Loucy (cell line): Measurements from ENCODE around the gene MAN2B2.
"Not testable (repeated sequence)": the region's sequence is repeated elsewhere in the genome, so short reads cannot be mapped to it uniquely, and the experiment has no call there.

ENCODE experiments used
- H2AFZ ChIP-seq: fragments of 200-600 bp; sonication (generic); 2 replicates; pipeline ENCODE4 v1.6.0; 2016; ENCODE audit warnings: antibody characterized with exemption, mild to moderate bottlenecking, low read length, moderate library complexity
- H3F3A ChIP-seq: fragments of 200-600 bp; 2 replicates; pipeline ENCODE4 v1.6.0; 2016; ENCODE audit warnings: antibody characterized with exemption, low read depth, mild to moderate bottlenecking
- H3K27me3 ChIP-seq: fragments of 200-600 bp; sonication (generic); 2 replicates; pipeline ENCODE4 v1.6.1; 2014; ENCODE audit warnings: low read length, mild to moderate bottlenecking; ENCODE audit not compliant: insufficient read depth, poor library complexity, severe bottlenecking
- H3K36me3 ChIP-seq: fragments of 200-600 bp; sonication (generic); 2 replicates; pipeline ENCODE4 v1.6.1; 2016; ENCODE audit warnings: low read length; ENCODE audit not compliant: insufficient read depth
- H3K4me1 ChIP-seq: fragments of 200-600 bp; sonication (generic); 2 replicates; pipeline ENCODE4 v1.5.1; 2014; ENCODE audit warnings: low read length, mild to moderate bottlenecking; ENCODE audit not compliant: insufficient read depth, poor library complexity, severe bottlenecking
- H3K4me2 ChIP-seq: fragments of 200-600 bp; sonication (generic); 2 replicates; pipeline ENCODE4 v1.6.0; 2014; ENCODE audit warnings: antibody characterized with exemption, low read length, low read depth, mild to moderate bottlenecking; ENCODE audit not compliant: poor library complexity, severe bottlenecking
- H3K4me3 ChIP-seq: fragments of 200-600 bp; sonication (generic); 2 replicates; pipeline ENCODE4 v1.5.1; 2014; ENCODE audit warnings: low read length, mild to moderate bottlenecking, mixed read lengths; ENCODE audit not compliant: poor library complexity, severe bottlenecking
- H3K79me2 ChIP-seq: fragments of 200-600 bp; sonication (generic); 2 replicates; pipeline ENCODE4 v1.6.1; 2014; ENCODE audit warnings: low read length; ENCODE audit not compliant: insufficient read depth
- H3K9ac ChIP-seq: fragments of 200-600 bp; sonication (generic); 2 replicates; pipeline ENCODE4 v1.6.0; 2014; ENCODE audit warnings: mild to moderate bottlenecking, low read depth, low read length, moderate library complexity; ENCODE audit not compliant: poor library complexity, severe bottlenecking
- H3K9me2 ChIP-seq: fragments of 200-600 bp; sonication (generic); replicated peaks from 2 replicates; pipeline ENCODE4 v1.6.1; 2016; ENCODE audit warnings: low read depth, low read length, mixed read lengths
- H3K9me3 ChIP-seq: fragments of 200-600 bp; sonication (generic); 2 replicates; pipeline ENCODE4 v1.6.1; 2014; ENCODE audit warnings: mild to moderate bottlenecking, antibody characterized with exemption, low read length, low read depth; ENCODE audit not compliant: insufficient read depth
- H4K20me1 ChIP-seq: fragments of 200-600 bp; sonication (generic); 2 replicates; pipeline ENCODE4 v1.6.0; 2014; ENCODE audit warnings: antibody characterized with exemption, low read length, mild to moderate bottlenecking; ENCODE audit not compliant: insufficient read depth, poor library complexity, severe bottlenecking
- CTCF ChIP-seq: fragments of 200-600 bp; sonication (generic); conservative IDR thresholded peaks from 2 replicates; pipeline ENCODE4 v1.5.1; 2014; ENCODE audit warnings: mild to moderate bottlenecking, antibody characterized with exemption, low read length
- EZH2phosphoT487 ChIP-seq: fragments of 200-600 bp; IDR thresholded peaks from 2 replicates; pipeline ENCODE4 v1.6.1; 2018; ENCODE audit warnings: antibody characterized with exemption, mild to moderate bottlenecking, moderate library complexity, borderline replicate concordance

MAN2B2 gene

GRCh38 chr4:6671648-6672047 lies 96.7 kb downstream of the MAN2B2 start:
- no peaks in the 10 kb centered on the region for H3K9me3 ChIP-seq
- H3K9me2 ChIP-seq = no peaks in the 10 kb centered on the region
- peaks cover 25% of the 10 kb centered on the region for H3K79me2 ChIP-seq
- peaks cover 22% of the 10 kb centered on the region for H4K20me1 ChIP-seq
- H3F3A ChIP-seq = no peaks in the 10 kb centered on the region
- no peak overlapping the region for H3K4me3 ChIP-seq
- no peak overlapping the region for H3K9ac ChIP-seq
- no peaks in the 10 kb centered on the region for H3K27me3 ChIP-seq
- H3K36me3 ChIP-seq = no peaks in the 10 kb centered on the region
- no peak overlapping the region for H2AFZ ChIP-seq
- no peak for TF ChIP-seq EZH2phosphoT487
- TF ChIP-seq CTCF = no peak
- H3K4me1 ChIP-seq = peaks cover 23% of the 10 kb centered on the region
- H3K4me2 ChIP-seq = no peak overlapping the region

GRCh38 chr4:6672131-6672530 lies 97.1 kb downstream of the MAN2B2 start:
- peaks cover 27% of the 10 kb centered on the region for H4K20me1 ChIP-seq
- H3K4me2 ChIP-seq = no peak overlapping the region
- peaks cover 27% of the 10 kb centered on the region for H3K4me1 ChIP-seq
- H3K36me3 ChIP-seq = no peaks in the 10 kb centered on the region
- H2AFZ ChIP-seq = no peak overlapping the region
- H3K27me3 ChIP-seq = no peaks in the 10 kb centered on the region
- H3F3A ChIP-seq = no peaks in the 10 kb centered on the region
- no peak for TF ChIP-seq EZH2phosphoT487
- H3K9me3 ChIP-seq = no peaks in the 10 kb centered on the region
- no peak overlapping the region for H3K9ac ChIP-seq
- no peak overlapping the region for H3K4me3 ChIP-seq
- H3K79me2 ChIP-seq = peaks cover 30% of the 10 kb centered on the region
- no peaks in the 10 kb centered on the region for H3K9me2 ChIP-seq

- H4K20me1 ChIP-seq = peaks cover 32% of the 10 kb centered on the region
- H3K4me1 ChIP-seq = peaks cover 32% of the 10 kb centered on the region
- H3K4me2 ChIP-seq = peak overlapping the region; percentile 98
- not testable (repeated sequence) for H2AFZ ChIP-seq, H3F3A ChIP-seq, H3K9me3 ChIP-seq, H3K4me3 ChIP-seq, H3K9ac ChIP-seq, H3K27me3 ChIP-seq, H3K36me3 ChIP-seq, H3K9me2 ChIP-seq
- H3K79me2 ChIP-seq = peaks cover 36% of the 10 kb centered on the region
Observed at GRCh38 chr4:6672541-6673190, 97.7 kb downstream of the MAN2B2 start.
